GM18508 (cell line): Measurements from ENCODE around the gene C1orf167.
"Not testable (repeated sequence)": the region's sequence is repeated elsewhere in the genome, so short reads cannot be mapped to it uniquely, and the experiment has no call there.

Experiments used
- ATAC-seq: cut with Tn5 transposase; IDR thresholded peaks from one replicate; pipeline ENCODE4 v1.9.1; 2021; ENCODE audit warnings: moderate number of reproducible peaks; ENCODE audit not compliant: insufficient read depth, unreplicated experiment

Gene C1orf167

DNA sequence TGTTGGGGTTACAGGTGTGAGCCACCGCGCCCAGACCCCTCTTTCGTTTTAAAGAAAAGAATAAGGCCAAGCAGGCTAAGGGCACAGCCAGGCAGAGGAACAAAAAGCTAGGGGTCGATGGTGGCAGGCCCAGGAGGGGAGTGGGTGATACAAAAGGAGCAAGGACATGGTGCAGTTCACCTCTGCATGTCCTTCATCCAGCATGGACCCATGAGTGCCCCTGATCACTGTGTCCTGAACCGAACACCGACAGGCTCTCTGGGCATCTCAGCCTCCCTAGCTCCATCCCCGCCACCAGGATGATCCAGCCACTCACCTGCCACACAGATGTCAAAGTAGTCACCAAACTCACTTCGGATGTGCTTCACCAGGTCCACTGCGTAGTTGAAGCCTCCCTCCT, 37.9 kb downstream of the C1orf167 start:
- ATAC-seq = no peak

DNA sequence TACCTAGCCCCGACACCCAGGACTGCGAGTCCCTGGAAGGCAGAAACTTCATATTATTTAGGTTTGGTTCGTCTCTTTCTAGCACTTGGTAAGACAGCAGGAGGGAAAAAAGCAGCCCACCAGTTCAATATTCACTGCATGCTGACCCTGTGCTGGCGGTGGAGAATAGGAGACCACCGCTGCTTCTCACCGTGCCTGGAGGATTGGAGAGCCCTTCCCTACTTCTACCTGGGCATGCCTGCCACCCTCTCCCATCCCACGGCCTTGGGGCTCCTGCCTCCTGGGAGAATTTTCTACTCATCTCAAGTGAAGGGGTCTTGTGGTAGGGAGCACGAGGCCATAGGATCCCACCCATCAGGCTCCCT, 38.4 kb downstream of the C1orf167 start:
- no peak for ATAC-seq

GRCh38 chr1:11800756-11801433, 38.9 kb downstream of the C1orf167 start:
- no peak for ATAC-seq

DNA sequence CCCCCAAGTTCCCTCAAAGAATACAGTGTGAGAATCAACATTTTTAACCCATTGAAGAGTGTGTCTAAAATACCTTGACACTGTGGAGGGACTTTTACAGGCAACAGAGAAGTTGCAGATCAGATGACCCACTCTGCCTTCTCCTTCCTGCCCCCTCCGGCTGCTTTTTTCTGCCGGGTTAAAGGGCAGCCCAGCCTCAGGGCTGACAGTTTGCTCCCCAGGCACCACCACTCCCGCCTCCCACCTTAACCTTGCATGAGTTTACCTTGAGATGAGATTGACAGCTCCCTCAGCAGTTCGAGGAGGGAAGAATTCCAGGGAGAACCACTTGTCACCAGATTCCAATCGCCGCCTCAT, 40.6 kb downstream of the C1orf167 start:
- no peak for ATAC-seq

DNA sequence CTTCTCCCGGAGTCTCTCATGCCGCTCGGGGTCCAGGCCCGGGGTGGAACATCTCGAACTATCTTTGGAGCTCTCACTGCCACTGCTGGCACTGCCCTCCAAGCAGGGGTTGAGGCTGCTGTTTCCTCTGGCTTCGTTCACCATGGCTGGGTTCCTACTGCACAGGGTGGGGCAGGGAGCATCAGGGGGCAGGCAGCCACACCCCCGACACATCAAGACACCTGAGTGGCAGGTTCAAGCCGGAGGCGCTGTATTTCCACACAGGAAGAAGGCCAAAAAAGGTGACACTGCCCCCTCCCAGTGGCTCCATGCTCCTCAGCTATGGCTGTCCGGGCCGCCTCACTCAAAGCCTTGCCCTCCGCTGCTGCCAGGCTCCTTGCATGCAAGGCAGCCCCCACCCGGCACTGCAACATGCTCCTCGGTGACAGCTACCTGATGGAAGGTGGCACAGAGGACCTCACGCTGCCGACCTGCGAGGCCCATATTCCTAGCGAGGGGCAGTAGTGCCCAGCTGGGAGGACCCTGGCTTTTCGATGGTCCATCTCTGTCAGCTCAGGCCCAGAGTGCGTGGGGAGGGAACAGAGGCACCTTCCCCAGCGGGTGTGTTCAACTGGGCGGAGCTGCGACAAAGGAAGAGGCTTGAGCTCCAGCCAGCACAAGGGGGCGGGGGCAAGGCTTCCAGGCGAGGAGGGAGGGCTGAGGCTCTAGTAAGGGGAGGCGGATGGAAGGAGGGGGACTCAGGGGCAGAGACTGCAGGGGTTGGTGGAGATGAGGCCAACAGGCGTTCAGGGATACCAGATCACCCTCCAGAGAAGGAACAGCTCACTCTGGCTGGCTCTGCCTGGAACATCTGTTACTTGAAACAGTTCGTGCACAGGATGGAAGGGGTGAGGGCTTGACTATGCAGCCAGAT, 41.2 kb downstream of the C1orf167 start:
- ATAC-seq = no peak

DNA sequence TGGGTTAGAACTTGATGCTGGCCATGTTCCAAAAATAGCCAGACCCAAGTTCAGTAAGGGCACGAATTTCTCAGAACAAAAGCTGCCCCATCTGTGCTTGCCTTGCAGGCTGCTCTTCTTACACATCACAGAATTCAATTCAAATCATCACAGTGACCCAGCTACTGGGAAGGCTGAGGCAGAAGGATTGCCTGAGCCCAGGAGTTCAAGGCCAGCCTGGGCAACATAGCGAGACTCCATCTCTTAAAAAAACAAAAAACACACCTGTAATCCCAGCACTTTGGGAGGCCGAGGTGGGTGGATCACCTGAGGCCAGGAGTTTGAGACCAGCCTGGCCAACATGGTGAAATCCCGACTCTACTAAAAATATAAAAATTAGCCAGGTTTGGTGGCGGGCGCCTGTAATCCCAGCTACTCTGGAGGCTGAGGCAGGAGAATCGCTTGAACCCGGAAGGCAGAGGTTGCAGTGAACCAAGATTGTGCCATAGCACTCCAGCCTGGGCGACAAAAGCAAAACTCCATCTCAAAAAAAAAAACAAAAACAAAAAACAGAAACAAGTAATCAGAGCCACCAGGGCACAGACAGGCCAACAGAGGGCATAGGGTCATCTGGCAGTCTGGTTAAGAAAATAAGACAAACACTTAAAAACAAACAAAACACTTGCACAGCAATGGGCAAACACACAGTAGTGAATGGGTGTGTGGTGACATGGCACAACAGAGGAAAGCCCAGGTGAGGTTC, 42.1 kb downstream of the C1orf167 start:
- ATAC-seq = not testable (repeated sequence)

DNA sequence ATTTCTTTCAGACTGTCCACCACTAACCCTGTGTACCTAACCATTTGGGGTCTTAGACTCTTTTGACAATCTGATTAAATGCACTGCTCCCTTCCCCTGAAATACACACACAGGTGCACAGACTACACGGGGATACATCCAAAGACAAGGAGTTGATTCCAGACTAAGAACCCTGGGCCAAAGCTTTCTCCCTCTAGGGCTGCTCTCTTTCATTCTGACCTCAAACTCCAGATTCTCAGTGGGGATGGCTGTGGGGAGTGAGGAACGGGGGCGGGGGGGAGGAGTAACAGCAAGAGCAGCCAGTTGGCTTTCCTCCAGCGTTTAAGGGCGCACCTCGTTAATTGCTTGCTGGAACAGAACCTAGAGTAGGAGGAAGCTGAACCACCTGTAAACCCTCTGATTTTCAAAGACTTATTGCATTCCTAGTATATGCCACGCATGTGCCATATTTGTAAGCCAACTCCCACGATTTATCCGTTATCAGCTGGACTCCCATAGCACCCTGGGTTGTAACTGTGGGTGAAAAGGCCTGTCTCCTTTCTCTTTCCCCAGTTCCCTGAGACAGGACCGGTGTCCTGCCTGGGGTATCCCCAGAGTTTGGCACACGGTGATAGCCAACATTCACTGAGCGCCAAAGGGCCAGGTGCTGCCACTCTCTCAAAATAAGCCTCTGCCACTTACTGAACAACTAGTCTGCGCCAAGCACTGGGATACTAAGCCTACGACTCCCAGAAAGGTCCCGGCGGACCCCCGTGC, 42.9 kb downstream of the C1orf167 start:
- ATAC-seq = no peak

DNA sequence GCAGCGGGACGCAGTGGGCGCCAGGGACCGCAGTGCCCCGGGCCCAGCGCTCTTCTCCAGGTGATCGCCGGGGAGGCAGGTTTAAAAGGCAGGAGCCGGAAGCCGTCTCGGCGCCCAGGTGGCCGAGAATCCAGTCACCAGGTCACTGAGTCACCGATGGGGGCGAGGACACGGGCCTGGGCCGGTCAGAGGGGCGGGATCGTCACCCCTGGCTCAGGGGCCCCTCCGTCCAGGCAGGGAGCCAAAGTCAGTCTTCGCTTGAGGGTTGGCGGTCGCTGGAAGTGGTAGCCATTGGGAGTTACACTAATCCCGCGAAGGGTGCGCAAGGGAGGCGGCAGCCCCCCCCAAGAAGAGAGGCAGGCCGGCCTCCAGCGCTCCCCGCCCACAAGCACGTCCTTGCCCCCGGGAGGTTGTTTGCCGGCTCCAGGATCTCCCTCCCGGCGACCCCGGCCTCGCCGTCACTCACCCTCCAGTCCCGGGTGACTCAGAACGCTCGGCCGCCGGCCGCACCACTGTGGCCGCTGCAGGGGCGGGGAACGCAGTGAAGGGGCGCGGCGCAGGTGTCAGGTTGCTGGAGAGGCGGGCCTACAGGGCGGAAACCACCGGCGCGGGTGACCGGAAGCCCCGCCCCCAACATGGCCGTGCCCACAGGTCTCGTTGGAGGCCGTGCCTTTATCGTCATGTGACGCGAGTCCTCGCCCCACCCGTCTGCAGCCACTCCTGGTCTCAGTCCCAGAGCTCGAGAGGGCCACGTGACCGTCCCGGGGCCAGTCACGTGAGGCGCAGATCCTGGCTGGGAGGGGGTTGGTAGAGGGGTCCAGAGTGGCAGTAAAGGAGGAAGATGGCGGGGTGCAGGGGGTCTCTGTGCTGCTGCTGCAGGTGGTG, 43.7 kb downstream of the C1orf167 start, which contains the start of the genes CLCN6 and MTHFR:
TSS of gene CLCN6 (plus strand) at position 770 of the 885 bp plus-strand sequence. CDS start at position 842, 72 bp downstream.
TSS of gene MTHFR (minus strand) at position 543 of the 885 bp plus-strand sequence. CDS start 2,848 bp downstream, outside the sequence.
- peak; percentile 69 for ATAC-seq

GRCh38 chr1:11806307-11806936, 44.4 kb downstream of the C1orf167 start:
- ATAC-seq = peak; percentile 11

DNA sequence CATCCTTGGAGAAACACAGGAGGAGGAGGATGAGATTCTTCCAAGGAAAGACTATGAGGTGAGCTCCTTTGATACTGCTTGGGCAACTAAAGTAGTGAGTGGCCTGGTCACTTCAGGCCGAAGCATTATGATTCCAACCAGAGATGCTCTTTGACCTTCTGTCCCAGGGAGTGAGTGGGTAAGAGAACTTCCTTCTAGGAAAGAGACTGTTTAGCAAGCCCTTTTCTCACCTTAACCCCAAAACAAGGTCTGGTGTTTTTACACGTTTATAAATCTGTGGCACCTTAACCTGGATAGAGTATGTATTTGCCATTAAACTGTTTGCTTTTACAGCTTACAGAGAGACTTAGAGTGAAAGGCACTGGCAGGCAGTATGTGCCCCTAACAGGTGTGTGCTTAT, 45.1 kb downstream of the C1orf167 start:
- ATAC-seq = no peak

DNA sequence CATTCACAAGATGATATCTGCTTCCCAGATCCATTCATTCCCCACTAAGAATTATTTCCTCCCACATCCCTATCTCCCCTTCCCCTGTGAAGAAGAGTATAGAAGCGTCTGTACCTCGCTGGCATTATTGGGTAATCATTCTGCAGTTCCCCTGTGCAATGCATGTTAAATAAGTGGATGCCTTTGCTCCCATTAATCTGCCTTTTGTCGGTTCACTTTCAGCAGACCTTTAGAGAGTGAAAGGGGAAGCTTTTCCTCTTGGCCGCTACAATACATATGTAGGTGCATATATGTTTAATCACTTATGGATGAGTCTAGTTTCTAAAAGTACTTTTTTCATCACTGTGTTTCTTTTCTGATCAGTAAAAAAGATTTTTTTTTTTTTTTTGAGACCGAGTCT, 51.0 kb downstream of the C1orf167 start:
- ATAC-seq = no peak

DNA sequence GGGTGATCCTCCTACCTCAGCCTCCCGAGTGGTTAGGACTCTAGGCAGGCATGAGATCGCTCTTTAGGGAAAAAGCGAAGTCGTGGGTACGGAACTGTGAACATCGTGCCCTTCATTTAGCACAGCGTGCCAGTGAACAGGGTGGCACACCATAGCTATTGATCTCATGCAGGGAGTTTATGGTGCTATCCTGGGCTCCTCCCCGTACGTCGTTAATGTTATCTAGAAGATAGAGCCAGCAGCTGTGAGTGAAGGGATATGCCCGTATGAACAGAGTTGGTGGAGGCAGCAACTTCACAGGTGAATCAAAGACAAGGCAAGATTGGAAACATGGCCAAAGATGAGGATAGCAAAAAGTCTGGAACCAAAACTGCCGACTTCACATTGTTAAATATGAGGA, 55.2 kb downstream of the C1orf167 start:
- no peak for ATAC-seq

GRCh38 chr1:11822091-11822490, 60.1 kb downstream of the C1orf167 start:
- ATAC-seq = no peak

DNA sequence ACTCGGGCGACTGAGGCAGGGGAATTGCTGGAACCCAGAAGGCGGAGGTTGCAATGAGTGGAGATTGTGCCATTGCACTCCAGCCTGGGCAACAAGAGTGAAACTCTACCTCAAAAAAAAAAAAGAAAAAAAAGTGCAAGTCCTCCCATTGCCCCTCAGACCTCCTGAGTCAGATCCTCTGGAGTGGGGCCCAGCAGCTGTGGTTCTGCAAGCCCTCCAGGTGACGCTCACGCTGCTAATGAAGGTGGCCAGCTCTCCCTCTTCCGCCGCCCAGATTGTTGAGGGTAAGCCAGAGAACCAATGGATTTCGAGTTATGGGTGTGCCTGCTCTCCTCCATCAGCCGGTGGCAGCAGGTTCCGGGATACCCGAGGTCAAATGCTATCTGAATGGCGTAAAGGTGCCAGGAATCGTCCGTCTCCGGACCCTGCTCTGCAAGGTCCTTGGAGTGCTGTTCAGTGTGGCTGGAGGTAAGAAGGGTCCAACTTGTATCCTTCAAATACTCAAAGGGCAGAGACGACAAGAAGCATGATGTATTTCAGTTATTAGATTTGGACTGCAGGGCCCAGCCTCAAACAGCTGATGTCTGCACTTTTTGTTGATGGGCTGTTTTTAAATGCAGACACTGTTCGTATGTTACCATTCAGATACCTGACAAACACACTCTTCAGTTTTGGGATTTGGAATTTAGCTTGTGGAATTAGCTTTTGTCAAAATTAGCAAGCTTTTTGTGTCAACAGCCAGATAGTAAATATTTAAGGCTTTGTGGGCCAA, 61.6 kb downstream of the C1orf167 start:
- no peak for ATAC-seq

DNA sequence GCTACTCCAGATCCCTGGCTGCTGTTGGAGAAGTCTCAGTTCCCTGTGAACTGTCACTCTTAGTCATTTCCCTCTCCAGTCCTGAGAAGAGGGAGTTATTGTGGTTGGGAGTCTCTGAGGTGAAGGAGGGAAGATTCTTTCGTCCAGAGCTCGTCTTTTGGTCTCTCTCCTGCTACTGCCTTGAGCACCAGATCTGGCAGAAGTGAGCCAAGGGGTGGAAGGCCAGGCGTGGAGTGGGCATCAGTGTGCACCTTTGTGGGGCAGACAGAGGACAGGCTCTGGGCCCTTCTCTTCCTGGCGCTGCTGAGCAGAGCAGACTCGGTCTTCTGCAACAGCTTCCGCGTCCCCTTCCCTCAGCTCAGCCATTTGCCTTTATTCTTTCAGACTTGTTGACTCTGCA, 63.1 kb downstream of the C1orf167 start:
- ATAC-seq = no peak

DNA sequence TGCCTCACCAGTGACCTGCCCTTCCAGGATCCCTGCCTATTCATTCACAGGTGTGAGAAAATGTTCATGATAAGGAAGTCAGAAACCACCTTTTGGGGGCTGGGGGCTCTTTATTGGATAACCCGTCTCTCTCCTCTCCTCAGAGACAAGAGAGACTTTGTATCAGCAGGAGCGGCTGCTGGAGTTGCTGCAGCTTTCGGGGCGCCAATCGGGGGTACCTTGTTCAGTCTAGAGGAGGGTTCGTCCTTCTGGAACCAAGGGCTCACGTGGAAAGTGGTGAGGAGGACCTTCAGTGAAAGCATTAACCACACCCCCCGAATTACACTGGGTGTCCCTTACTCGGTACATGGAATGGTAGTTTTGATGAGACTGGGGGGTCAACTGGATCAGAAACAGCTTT, 65.0 kb downstream of the C1orf167 start:
- ATAC-seq = no peak

DNA sequence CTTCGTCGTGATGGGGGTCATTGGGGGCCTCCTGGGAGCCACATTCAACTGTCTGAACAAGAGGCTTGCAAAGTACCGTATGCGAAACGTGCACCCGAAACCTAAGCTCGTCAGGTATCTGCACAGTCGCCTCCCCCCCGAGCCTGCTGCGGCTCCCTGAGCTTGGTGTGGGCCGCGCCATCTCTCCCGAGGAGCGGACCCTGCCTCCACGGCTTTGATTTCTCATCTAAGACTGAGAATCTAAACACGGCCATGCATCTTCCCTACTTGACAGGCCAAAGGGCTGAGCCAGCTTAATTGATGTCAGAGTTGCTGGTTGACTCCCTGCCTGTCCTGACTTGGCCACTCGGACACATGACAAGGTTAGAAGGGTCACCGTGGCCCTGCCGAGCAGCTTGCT, 66.5 kb downstream of the C1orf167 start:
- ATAC-seq = no peak
